ENCODE data around the gene TTLL9. TPM values are rescaled to one million over a fixed set of nuclear protein-coding genes. Genes with fewer than 3 reads are reported as not detected.

TTLL9 gene
- total RNA-seq, 1 experiment from 2014 or later = 2.1 TPM

DNA sequence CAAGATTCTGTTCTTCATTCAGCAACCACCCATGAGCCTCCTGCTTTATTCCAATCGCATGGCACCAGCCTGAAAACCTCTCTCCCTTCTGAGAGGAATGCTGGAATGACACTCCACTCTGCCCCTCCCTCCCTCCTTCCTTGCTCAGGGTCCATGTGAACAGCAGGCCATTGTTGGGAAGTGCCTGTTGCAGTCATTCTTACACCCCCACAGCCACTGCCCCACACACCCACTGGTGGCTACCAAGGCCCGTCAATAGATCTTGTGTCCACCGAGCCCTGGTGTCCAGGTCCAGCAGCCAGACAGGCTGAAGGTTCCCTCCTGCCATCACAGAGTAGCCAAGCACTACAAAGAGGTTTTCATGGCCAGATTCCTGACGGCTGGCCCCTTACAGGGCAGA lies 74.9 kb downstream of the TTLL9 start:
- TF ChIP-seq, protein P1, sequence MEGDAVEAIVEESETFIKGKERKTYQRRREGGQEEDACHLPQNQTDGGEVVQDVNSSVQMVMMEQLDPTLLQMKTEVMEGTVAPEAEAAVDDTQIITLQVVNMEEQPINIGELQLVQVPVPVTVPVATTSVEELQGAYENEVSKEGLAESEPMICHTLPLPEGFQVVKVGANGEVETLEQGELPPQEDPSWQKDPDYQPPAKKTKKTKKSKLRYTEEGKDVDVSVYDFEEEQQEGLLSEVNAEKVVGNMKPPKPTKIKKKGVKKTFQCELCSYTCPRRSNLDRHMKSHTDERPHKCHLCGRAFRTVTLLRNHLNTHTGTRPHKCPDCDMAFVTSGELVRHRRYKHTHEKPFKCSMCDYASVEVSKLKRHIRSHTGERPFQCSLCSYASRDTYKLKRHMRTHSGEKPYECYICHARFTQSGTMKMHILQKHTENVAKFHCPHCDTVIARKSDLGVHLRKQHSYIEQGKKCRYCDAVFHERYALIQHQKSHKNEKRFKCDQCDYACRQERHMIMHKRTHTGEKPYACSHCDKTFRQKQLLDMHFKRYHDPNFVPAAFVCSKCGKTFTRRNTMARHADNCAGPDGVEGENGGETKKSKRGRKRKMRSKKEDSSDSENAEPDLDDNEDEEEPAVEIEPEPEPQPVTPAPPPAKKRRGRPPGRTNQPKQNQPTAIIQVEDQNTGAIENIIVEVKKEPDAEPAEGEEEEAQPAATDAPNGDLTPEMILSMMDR (IDR thresholded peaks at IDR 0.05) = no peak
- TF ChIP-seq, protein P2, sequence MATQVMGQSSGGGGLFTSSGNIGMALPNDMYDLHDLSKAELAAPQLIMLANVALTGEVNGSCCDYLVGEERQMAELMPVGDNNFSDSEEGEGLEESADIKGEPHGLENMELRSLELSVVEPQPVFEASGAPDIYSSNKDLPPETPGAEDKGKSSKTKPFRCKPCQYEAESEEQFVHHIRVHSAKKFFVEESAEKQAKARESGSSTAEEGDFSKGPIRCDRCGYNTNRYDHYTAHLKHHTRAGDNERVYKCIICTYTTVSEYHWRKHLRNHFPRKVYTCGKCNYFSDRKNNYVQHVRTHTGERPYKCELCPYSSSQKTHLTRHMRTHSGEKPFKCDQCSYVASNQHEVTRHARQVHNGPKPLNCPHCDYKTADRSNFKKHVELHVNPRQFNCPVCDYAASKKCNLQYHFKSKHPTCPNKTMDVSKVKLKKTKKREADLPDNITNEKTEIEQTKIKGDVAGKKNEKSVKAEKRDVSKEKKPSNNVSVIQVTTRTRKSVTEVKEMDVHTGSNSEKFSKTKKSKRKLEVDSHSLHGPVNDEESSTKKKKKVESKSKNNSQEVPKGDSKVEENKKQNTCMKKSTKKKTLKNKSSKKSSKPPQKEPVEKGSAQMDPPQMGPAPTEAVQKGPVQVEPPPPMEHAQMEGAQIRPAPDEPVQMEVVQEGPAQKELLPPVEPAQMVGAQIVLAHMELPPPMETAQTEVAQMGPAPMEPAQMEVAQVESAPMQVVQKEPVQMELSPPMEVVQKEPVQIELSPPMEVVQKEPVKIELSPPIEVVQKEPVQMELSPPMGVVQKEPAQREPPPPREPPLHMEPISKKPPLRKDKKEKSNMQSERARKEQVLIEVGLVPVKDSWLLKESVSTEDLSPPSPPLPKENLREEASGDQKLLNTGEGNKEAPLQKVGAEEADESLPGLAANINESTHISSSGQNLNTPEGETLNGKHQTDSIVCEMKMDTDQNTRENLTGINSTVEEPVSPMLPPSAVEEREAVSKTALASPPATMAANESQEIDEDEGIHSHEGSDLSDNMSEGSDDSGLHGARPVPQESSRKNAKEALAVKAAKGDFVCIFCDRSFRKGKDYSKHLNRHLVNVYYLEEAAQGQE (IDR thresholded peaks at IDR 0.05; ENCODE audit: insufficient read depth in 1 of 2, low read depth in 2 of 2, low read length in 1 of 2) = no peak
- no peak for TF ChIP-seq TCF7L2 (IDR thresholded peaks at IDR 0.05; ENCODE audit: low read depth, low read length)
- no peak for TF ChIP-seq SIN3A (IDR thresholded peaks at IDR 0.05; ENCODE audit: borderline replicate concordance, insufficient read depth, low read depth, low read length)
- no peak for TF ChIP-seq POLR2AphosphoS5 (IDR thresholded peaks at IDR 0.05; ENCODE audit: low read depth, low read length)
- BruUV-seq (replicated peaks) = no TSS peak
- POLR2A ChIA-PET = no interaction called here
- ATAC-seq = no peak
- CTCF ChIA-PET = no interaction called here
- H3K4me1 ChIP-seq (ENCODE audit: control insufficient read depth, insufficient read depth, low read length) = peaks cover 25% of the 10 kb centered on the region
- intact Hi-C loops (cut with micrococcal nuclease; ENCODE audit: unreplicated experiment) (no loop called here), in situ Hi-C loops (cut with HindIII; ENCODE audit: low pct_unique_long_range_greater_than_20kb, low sequenced_read_pairs) (no loop called here)
- H3K36me3 ChIP-seq (ENCODE audit: control insufficient read depth, insufficient read depth, low read length) = peaks cover 34% of the 10 kb centered on the region
- no peak for DNase-seq (ENCODE audit: low read depth, low spot score)
- no peak overlapping the region for H3K27ac ChIP-seq (ENCODE audit: low read length)
- peaks cover 7% of the 10 kb centered on the region; the same call in 1 of the 2 replicates for H3K9me3 ChIP-seq (ENCODE audit: control insufficient read depth, insufficient read depth, low read depth, low read length)
- H3K4me3 ChIP-seq (ENCODE audit: low read depth in 2 of 2, low read length in 2 of 2) = no peak overlapping the region
- H3K27me3 ChIP-seq (ENCODE audit: control insufficient read depth, insufficient read depth, low read length) = no peaks in the 10 kb centered on the region

DNA sequence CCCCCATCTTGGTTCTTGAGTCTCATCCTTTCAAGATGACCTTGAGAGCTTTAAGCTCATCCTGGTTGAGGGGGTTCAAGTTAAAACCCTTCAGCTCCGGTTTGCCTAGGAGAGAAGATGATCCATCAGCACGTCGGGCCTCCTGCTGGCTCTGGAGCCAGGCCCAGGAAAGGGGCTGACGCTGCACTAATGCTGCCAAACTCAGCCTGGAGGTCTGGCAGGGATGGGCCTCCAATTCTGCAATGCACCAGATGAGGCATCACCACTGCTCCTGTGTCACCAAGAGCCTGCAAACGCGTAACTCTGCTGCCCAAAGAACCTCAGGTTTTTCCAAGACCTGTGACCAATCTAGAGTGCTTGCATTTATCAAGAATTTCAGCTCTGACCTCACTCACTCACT lies 75.4 kb downstream of the TTLL9 start:
- intact Hi-C loops (cut with micrococcal nuclease; ENCODE audit: unreplicated experiment) (no loop called here), in situ Hi-C loops (cut with HindIII; ENCODE audit: low pct_unique_long_range_greater_than_20kb, low sequenced_read_pairs) (no loop called here)
- Histone ChIP-seq H3K4me3 (ENCODE audit: low read depth in 2 of 2, low read length in 2 of 2) (no peak overlapping the region), H3K27me3 (ENCODE audit: control insufficient read depth, insufficient read depth, low read length) (no peaks in the 10 kb centered on the region), H3K36me3 (ENCODE audit: control insufficient read depth, insufficient read depth, low read length) (peaks cover 37% of the 10 kb centered on the region), H3K27ac (ENCODE audit: low read length) (no peak overlapping the region), H3K4me1 (ENCODE audit: control insufficient read depth, insufficient read depth, low read length) (peaks cover 29% of the 10 kb centered on the region), H3K9me3 (ENCODE audit: control insufficient read depth, insufficient read depth, low read depth, low read length) (peaks cover 7% of the 10 kb centered on the region; the same call in 1 of the 2 replicates)
- DNase-seq (ENCODE audit: low read depth, low spot score) = no peak
- ChIA-PET CTCF (no interaction called here), POLR2A (no interaction called here)
- BruUV-seq (replicated peaks) = no TSS peak
- TF ChIP-seq SIN3A (IDR thresholded peaks at IDR 0.05; ENCODE audit: borderline replicate concordance, insufficient read depth, low read depth, low read length) (no peak), POLR2AphosphoS5 (IDR thresholded peaks at IDR 0.05; ENCODE audit: low read depth, low read length) (no peak), TCF7L2 (IDR thresholded peaks at IDR 0.05; ENCODE audit: low read depth, low read length) (no peak)
- TF ChIP-seq, protein P2 (IDR thresholded peaks at IDR 0.05; ENCODE audit: insufficient read depth in 1 of 2, low read depth in 2 of 2, low read length in 1 of 2) = no peak
- TF ChIP-seq, protein P1 (IDR thresholded peaks at IDR 0.05) = no peak
- no peak for ATAC-seq

Measured in Panc1 (cell line).